NCI-H2081 treated with DMSO at 0.1 percent for 48 hours (cell line): ENCODE measurements around the gene AMBRA1.
"Not testable (repeated sequence)": the region's sequence is repeated elsewhere in the genome, so short reads cannot be mapped to it uniquely, and the experiment has no call there.

ENCODE experiments used
- DNase-seq: peaks from one replicate; lab custom pipeline; 2025; lab: John Stamatoyannopoulos, UW

The AMBRA1 gene

DNA sequence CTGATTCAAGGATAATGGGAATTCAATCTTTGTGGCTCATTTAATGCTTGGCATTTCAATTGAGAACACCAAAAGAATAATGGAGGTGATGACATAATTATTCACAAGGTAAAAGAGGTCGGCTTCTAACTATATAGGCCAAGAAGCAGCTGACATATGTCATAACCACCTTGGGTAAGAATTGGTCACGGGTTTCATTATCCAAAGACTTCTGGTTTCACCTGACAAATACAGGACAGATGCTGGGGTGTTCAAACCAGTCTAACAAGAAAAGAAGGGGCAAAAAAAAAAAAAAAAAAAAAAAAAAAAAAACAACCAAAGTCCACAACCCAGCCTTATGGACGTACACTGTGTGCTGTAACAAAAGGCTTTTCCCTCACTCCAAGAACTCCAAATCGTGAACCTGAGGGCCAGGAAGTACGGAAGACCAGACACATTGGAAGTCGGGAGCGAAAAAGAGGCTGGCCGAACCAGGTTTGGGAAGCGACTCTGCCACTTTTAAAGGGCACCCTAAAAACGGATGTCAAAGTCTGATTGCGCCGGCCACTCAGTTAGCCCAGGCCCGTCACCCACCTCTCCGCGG, 22.8 kb upstream of the AMBRA1 start:
- no peak for DNase-seq

GRCh38 chr11:46615756-46616155, 21.9 kb upstream of the AMBRA1 start:
- DNase-seq: no peak

DNA sequence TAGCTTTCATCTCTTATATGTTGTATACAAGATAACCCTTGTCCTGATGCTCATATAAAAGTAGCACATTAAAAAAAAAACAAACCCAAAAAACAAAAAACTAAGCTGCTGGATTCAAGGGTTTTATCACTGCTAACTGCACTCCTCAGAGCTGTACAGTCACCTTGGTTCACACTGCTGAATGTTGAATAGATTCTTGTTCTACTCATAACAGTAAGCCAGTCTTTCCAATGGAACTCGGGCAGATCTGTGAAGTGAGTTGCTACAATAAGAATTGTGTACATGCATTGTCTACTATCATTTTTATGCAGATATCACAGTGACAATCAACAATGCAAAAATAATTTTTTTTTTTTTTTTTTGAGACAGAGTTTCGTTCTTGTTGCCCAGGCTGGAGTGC, 18.5 kb upstream of the AMBRA1 start:
- no peak for DNase-seq

- DNase-seq: no peak
Observed at GRCh38 chr11:46611526-46612304, 17.9 kb upstream of the AMBRA1 start.

DNA sequence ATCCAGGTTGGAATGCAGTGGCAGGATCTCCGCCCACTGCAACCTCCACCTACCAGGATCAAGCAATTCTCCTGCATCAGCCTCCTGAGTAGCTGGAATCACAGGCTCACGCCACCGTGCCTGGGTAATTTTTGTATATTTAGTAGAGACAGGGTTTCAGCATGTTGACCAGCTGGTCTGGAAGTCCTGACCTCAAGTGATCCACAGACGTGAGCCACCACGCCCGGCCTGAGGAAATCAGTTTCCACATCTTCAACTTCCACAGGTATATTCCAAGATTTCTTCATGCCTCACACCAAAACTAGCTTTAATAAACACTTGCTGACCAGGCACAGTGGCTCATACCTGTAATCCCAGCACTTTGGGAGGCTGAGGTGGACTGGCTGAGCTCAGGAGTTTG, 15.6 kb upstream of the AMBRA1 start:
- no peak for DNase-seq

GRCh38 chr11:46607516-46607915, 13.7 kb upstream of the AMBRA1 start:
- DNase-seq: no peak

DNA sequence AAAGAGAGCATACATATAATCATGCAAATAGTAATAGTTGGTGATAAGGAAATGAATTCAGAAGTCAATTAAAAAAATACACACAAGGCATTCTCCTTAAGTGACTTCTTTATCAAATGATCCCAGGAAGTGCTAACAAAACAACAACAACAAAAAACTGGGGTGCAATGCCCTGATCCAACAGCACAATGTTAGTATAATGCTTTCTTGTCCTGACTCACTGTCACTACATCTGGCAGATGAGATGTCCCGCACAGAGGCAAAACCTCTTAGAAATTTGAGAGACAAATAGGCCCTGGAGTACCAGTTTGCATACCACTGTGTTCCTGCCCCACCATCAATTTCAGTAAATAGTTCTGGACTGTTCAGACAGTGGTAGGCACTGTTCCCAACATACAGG, 11.0 kb upstream of the AMBRA1 start:
- no peak for DNase-seq

DNA sequence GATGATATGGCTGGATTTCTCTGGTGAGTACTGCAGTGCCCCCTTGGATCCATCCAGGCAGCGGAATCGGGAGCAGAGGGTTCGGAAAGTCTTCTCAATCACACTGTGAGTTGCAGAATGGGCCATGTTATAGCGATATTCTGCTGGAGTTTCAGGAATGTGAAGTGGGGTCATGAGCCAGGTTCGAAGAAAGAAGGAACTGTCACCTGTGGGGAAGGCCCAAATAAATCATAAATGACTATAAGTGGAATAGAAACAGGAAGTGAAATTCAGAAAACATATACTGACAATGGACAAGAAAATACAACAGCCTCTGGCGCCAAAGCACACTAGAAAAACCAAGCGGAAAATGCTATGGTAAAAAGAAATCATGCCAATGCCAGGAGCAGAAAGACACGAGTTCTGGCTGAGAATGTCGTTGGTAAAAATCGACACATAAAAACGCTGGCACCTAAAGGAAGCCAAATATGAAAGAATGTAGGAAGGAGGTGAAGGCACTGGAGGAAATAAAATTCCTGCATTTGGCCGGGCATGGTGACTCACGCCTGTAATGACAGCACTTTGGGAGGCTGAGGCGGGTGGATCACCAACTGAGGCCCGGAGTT, 10.0 kb upstream of the AMBRA1 start:
- no peak for DNase-seq

DNA sequence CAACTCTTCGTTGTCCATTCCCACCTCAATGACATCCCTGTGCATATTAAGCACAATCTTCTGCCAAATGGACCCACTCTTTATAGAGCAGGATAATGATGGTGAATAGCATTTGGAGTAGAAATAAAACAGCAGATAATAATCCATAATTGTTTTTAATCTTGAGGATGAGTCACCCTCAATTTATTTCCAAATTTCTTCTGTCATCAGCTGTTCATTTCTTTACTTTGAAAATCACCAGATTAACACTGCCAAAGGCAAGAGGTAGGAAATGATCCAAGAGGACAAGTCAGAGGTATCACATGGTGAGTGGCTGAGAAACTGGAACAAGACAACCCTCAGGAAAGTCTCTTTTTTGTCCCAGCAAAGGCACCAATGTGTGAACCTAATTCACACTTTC, 7.3 kb upstream of the AMBRA1 start:
- DNase-seq: no peak

- no peak for DNase-seq
Observed at GRCh38 chr11:46600194-46600960, 6.6 kb upstream of the AMBRA1 start.

DNA sequence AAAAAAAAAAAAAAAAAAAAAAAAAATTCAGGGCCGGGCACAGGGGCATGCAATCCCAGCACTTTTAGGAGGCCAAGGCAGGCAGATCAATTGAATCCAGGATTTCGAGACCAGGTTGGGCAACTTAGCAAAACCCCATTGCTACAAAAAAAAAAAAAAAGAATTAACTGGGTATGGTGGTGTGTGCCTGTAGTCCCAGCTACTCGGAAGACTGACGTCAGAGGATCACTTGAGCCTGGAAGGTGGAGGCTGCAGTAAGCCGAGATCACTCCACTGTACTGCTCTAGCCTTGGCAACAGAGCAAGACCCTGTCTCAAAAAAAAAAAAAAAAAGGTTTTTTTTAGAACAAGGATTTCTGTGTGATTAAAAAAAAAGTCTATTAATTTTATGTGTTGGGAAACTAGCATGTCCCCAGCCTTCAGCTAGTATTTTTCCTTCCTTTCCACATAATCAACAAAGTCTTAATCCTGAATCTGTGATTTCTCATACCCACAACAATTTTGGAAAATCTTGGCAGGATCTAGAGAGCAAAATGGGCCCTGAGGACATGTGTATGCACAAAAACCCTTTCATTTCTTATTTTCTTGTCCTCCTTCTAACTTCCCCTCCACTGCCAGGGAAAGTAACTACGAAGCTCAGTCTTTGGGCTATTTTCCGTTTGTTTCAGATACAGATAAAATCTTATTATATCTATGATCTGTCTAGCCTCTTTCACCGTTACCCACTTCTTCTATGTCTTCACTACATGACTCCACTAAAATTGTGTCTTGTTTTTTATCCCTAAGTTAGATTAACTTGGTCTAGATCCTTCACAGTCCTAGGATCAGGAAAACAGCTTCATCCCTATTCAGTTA, 5.7 kb upstream of the AMBRA1 start:
- no peak for DNase-seq

GRCh38 chr11:46597609-46598219, 3.9 kb upstream of the AMBRA1 start:
- DNase-seq: no peak

- no peak for DNase-seq
Observed at GRCh38 chr11:46597155-46597554, 3.3 kb upstream of the AMBRA1 start.

DNA sequence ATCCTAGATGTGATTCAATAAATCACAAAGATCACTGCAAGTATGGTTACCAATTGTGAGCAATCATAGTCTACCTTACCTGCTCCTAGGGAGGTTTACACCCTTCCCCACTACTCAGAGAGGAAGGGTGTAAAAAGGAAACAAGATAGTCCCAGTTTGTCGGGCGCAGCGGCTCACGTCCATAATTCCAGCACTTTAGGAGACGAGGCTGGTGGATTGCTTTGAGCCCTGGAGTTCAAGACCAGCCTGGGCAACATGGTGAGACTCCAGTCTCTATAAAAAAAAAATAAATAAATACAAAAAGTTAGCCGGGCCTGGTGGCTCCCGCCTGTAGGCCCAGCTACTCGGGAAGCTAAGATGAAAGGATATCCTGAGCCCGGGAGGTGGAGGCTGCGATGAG, 962 bp upstream of the AMBRA1 start:
- no peak for DNase-seq

GRCh38 chr11:46594374-46594700, 514 bp upstream of the AMBRA1 start:
- no peak for DNase-seq

GRCh38 chr11:46590740-46591605, 2.9 kb downstream of the AMBRA1 start:
- no peak for DNase-seq

DNA sequence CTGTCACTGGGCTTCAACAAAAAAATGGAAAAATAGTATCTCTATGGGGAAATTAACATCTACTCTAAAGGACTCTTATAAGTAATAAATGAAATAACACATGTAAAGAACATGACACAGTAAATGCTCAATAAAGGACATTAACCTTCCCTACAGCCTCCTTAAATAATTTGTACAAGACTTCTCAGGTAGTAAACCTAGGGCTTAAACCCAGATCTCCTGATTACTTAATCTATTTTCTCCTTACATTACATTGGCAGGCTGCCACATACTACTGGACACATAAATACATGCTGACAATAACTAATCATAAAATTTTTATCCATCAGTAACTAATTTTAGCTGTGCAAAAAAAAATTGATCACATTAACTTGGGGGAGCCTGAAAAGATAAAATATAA, 4.9 kb downstream of the AMBRA1 start:
- DNase-seq: no peak

GRCh38 chr11:46588131-46588530, 5.7 kb downstream of the AMBRA1 start:
- no peak for DNase-seq

- DNase-seq: not testable (repeated sequence)
Observed at GRCh38 chr11:46583513-46583912, 10.3 kb downstream of the AMBRA1 start.

DNA sequence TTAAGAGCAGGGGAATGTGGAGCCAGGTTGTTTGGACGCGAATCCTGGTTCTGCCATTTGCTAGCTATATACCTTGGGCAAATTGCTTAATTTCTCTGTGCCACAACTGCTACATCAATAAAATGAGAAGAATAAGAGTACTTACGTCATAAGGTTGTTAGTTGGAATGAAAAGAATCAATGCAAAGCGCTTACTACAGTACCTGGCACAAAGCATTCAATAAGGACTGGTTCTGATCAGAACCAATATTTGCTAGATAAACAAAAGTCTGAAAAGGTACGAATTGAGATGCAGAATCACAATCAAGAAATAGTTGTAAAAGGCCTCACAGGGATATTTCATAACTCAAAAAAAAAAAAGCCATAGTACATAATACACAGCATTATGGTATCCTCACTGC, 11.2 kb downstream of the AMBRA1 start:
- no peak for DNase-seq

GRCh38 chr11:46577058-46577457, 16.8 kb downstream of the AMBRA1 start:
- no peak for DNase-seq
